ENCODE data around the gene NSL1.
"Not testable (repeated sequence)": the region's sequence is repeated elsewhere in the genome, so short reads cannot be mapped to it uniquely, and the experiment has no call there.

DNA sequence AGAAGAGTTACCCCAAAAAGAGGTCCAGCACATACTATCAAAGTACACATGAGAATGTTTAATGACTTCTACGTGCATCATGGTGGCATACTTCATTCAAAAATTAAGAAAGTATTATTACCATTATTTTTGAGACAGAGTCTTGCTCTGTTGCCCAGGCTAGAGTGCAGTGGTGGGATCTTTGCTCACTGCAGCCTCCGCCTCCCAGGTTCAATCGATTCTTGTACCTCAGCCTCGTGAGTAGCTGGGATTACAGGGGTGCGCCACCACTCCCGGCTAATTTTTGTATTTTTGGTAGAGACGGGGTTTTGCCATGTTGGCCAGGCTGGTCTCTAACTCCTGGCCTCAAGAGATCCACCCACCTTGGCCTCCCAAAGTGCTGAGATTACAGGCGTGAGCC lies 79.6 kb downstream of the NSL1 start:
- TF ChIP-seq, protein P1, sequence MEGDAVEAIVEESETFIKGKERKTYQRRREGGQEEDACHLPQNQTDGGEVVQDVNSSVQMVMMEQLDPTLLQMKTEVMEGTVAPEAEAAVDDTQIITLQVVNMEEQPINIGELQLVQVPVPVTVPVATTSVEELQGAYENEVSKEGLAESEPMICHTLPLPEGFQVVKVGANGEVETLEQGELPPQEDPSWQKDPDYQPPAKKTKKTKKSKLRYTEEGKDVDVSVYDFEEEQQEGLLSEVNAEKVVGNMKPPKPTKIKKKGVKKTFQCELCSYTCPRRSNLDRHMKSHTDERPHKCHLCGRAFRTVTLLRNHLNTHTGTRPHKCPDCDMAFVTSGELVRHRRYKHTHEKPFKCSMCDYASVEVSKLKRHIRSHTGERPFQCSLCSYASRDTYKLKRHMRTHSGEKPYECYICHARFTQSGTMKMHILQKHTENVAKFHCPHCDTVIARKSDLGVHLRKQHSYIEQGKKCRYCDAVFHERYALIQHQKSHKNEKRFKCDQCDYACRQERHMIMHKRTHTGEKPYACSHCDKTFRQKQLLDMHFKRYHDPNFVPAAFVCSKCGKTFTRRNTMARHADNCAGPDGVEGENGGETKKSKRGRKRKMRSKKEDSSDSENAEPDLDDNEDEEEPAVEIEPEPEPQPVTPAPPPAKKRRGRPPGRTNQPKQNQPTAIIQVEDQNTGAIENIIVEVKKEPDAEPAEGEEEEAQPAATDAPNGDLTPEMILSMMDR (IDR thresholded peaks at IDR 0.05): not testable (repeated sequence)
- TF ChIP-seq ZFX (IDR thresholded peaks at IDR 0.05; ENCODE audit: borderline replicate concordance): not testable (repeated sequence)

Data from 22Rv1 (cell line).